ENCODE data around the gene RAB3A.

RAB3A gene

DNA sequence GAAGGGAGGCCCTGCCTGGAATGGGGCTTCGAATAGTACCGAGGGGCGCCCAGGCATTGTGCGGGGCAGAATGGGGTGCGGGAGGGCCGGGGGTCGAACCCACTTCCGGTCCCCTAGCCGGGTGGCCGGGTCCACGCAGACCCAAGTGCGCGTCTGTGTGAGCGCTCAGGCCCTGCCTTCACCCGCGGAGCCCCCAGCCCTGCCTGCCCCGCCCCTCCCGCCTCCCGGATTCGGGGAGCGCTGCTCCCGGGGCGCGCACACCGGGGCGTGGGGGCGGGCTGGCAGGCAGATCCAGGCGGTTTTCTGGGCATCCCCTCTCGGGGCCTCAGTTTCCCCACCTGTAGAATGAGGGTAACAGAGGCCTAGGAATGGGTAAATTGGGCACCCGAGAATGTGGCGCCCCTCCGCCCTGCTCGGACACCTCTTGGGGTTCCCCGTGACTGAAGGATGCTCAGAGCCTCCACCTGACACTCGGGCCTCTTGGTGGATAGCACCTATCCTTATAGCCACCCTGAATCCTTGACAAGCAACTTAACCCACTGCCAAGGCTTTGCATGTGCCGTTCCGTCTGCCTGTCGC is 50.2 kb downstream of the RAB3A start (continued):
- TF ChIP-seq, protein P1, sequence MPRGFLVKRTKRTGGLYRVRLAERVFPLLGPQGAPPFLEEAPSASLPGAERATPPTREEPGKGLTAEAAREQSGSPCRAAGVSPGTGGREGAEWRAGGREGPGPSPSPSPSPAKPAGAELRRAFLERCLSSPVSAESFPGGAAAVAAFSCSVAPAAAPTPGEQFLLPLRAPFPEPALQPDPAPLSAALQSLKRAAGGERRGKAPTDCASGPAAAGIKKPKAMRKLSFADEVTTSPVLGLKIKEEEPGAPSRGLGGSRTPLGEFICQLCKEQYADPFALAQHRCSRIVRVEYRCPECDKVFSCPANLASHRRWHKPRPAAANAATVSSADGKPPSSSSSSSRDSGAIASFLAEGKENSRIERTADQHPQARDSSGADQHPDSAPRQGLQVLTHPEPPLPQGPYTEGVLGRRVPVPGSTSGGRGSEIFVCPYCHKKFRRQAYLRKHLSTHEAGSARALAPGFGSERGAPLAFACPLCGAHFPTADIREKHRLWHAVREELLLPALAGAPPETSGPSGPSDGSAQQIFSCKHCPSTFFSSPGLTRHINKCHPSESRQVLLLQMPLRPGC (tag by site-specific recombination; IDR thresholded peaks at IDR 0.05): no peak
- TF ChIP-seq, protein P2, sequence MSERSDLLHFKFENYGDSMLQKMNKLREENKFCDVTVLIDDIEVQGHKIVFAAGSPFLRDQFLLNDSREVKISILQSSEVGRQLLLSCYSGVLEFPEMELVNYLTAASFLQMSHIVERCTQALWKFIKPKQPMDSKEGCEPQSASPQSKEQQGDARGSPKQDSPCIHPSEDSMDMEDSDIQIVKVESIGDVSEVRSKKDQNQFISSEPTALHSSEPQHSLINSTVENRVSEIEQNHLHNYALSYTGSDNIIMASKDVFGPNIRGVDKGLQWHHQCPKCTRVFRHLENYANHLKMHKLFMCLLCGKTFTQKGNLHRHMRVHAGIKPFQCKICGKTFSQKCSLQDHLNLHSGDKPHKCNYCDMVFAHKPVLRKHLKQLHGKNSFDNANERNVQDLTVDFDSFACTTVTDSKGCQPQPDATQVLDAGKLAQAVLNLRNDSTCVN (tag by site-specific recombination; optimal IDR thresholded peaks at IDR 0.05): peak; percentile 79
- TF ChIP-seq ZNF843 (tag by site-specific recombination; IDR thresholded peaks at IDR 0.05) (no peak), ZBTB1 (tag by site-specific recombination; IDR thresholded peaks at IDR 0.05) (no peak), ZNF341 (tag by site-specific recombination; IDR thresholded peaks at IDR 0.05; ENCODE audit: low read depth) (no peak), SP3 (tag by site-specific recombination; IDR thresholded peaks at IDR 0.05) (no peak), HOXC10 (CRISPR knock-in tag; IDR thresholded peaks at IDR 0.05) (no peak), ZNF266 (tag by site-specific recombination; IDR thresholded peaks at IDR 0.05; ENCODE audit: low read depth) (no peak), ZNF629 (tag by site-specific recombination; IDR thresholded peaks at IDR 0.05) (no peak), ZNF555 (tag by site-specific recombination; conservative IDR thresholded peaks at IDR 0.05) (no peak), ZNF37A (tag by site-specific recombination; IDR thresholded peaks at IDR 0.05) (no peak), ZNF548 (tag by site-specific recombination; IDR thresholded peaks at IDR 0.05) (no peak), GLIS1 (tag by site-specific recombination; IDR thresholded peaks at IDR 0.05) (no peak), ZNF274 (IDR thresholded peaks at IDR 0.05; ENCODE audit: low read length) (no peak), ZNF274 (tag by site-specific recombination; IDR thresholded peaks at IDR 0.05; ENCODE audit: borderline replicate concordance) (no peak), WT1 (tag by site-specific recombination; IDR thresholded peaks at IDR 0.05) (no peak), GLI2 (tag by site-specific recombination; IDR thresholded peaks at IDR 0.05; ENCODE audit: borderline replicate concordance, low read depth) (no peak), ZFP69B (tag by site-specific recombination; IDR thresholded peaks at IDR 0.05) (no peak), ZNF335 (tag by site-specific recombination; conservative IDR thresholded peaks at IDR 0.05) (peak; percentile 93), ZNF501 (tag by site-specific recombination; IDR thresholded peaks at IDR 0.05) (no peak), ZNF747 (tag by site-specific recombination; IDR thresholded peaks at IDR 0.05) (no peak), ZNF138 (tag by site-specific recombination; IDR thresholded peaks at IDR 0.05; ENCODE audit: borderline replicate concordance) (no peak), ZNF560 (tag by site-specific recombination; IDR thresholded peaks at IDR 0.05; ENCODE audit: borderline replicate concordance) (no peak), ZNF148 (tag by site-specific recombination; IDR thresholded peaks at IDR 0.05; ENCODE audit: borderline replicate concordance) (no peak), ZNF114 (tag by site-specific recombination; IDR thresholded peaks at IDR 0.05) (no peak), KLF10 (tag by site-specific recombination; IDR thresholded peaks at IDR 0.05) (no peak), GFI1B (tag by site-specific recombination; IDR thresholded peaks at IDR 0.05) (no peak), KLF9 (tag by site-specific recombination; IDR thresholded peaks at IDR 0.05; ENCODE audit: low read depth) (peak; percentile 64), ZSCAN30 (tag by site-specific recombination; IDR thresholded peaks at IDR 0.05) (no peak)
- TF ChIP-seq, protein P3, sequence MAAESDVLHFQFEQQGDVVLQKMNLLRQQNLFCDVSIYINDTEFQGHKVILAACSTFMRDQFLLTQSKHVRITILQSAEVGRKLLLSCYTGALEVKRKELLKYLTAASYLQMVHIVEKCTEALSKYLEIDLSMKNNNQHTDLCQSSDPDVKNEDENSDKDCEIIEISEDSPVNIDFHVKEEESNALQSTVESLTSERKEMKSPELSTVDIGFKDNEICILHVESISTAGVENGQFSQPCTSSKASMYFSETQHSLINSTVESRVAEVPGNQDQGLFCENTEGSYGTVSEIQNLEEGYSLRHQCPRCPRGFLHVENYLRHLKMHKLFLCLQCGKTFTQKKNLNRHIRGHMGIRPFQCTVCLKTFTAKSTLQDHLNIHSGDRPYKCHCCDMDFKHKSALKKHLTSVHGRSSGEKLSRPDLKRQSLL (tag by site-specific recombination; IDR thresholded peaks at IDR 0.05): no peak
- TF ChIP-seq, protein P4, sequence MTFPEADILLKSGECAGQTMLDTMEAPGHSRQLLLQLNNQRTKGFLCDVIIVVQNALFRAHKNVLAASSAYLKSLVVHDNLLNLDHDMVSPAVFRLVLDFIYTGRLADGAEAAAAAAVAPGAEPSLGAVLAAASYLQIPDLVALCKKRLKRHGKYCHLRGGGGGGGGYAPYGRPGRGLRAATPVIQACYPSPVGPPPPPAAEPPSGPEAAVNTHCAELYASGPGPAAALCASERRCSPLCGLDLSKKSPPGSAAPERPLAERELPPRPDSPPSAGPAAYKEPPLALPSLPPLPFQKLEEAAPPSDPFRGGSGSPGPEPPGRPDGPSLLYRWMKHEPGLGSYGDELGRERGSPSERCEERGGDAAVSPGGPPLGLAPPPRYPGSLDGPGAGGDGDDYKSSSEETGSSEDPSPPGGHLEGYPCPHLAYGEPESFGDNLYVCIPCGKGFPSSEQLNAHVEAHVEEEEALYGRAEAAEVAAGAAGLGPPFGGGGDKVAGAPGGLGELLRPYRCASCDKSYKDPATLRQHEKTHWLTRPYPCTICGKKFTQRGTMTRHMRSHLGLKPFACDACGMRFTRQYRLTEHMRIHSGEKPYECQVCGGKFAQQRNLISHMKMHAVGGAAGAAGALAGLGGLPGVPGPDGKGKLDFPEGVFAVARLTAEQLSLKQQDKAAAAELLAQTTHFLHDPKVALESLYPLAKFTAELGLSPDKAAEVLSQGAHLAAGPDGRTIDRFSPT (tag by site-specific recombination; IDR thresholded peaks at IDR 0.05): no peak

Measured in HEK293 (cell line).